SH-SY5Y (cell line): ENCODE measurements around the gene LPAR2.

Source experiments
- GATA2 ChIP-seq: IDR thresholded peaks from 2 replicates; pipeline ENCODE4 v1.6.1; 2011; ENCODE audit warnings: mild to moderate bottlenecking, low read depth, low read length
- GATA3 ChIP-seq: IDR thresholded peaks from 2 replicates; pipeline ENCODE4 v1.6.1; 2011; ENCODE audit warnings: low read depth, mild to moderate bottlenecking, low read length, moderate library complexity

DNA sequence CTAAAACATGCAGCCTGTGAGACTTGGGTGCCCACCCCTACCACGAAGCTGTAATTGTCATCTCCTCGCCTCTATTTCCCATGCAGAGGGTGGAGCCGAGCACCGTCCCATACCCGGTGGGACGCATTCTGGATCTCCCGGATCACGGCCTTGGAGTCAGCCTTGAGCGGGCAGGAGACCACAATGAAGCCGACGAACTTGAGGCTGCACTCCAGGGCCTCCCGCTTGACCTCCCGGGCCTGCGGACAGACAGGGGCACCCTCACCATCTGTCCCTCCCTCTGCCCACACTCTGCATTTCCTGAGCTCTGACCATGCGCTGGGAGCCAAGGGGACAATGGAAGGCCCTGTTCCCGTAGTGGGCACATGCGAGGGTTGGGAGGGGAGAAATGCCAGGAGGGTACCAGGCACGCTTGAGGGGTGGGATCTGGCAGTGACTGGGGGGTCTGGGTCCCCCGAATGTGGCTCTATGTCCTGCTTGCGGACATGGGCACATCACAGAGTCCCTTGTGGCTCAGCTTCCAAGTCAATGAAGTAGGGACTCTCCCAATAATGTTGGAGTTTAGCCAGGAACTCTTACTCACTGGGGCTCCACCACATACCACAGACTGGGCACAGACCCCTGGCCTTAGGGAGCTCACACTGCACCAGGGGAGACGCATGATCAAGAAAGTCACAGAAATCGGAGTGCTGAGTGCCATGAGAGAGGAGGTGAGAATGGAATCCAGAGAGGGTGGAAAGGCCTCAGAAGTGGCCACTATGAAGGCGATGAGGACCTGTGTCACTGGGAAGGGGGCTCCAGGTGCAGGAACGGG is 24.7 kb upstream of the LPAR2 start:
- TF ChIP-seq GATA3 (no peak), GATA2 (no peak)
